Osteocyte (in vitro differentiated cells): Measurements from ENCODE around the gene ZNF462. TPM values are rescaled to one million over a fixed set of nuclear protein-coding genes. Genes with fewer than 3 reads are reported as not detected.

Experiments used
- DNase-seq: peaks from one replicate; pipeline ENCODE4 v3.0.0; 2021; ENCODE audit warnings: mixed read lengths; ENCODE audit not compliant: unreplicated experiment; ENCODE audit errors: extremely low spot score
- H3K27ac Mint-ChIP-seq: one replicate; pipeline ENCODE4 v1.8.0; 2021; ENCODE audit warnings: mild to moderate bottlenecking, mixed read lengths; ENCODE audit not compliant: unreplicated experiment
- H3K27me3 Mint-ChIP-seq: one replicate; pipeline ENCODE4 v1.8.0; 2021; ENCODE audit warnings: mixed read lengths; ENCODE audit not compliant: unreplicated experiment
- H3K36me3 Mint-ChIP-seq: one replicate; pipeline ENCODE4 v1.8.0; 2021; ENCODE audit warnings: mixed read lengths; ENCODE audit not compliant: unreplicated experiment
- H3K4me1 Mint-ChIP-seq: one replicate; pipeline ENCODE4 v1.8.0; 2021; ENCODE audit warnings: mixed read lengths; ENCODE audit not compliant: unreplicated experiment
- H3K4me3 Mint-ChIP-seq: one replicate; pipeline ENCODE4 v1.8.0; 2021; ENCODE audit warnings: mild to moderate bottlenecking, moderate library complexity, mixed read lengths; ENCODE audit not compliant: unreplicated experiment
- H3K9me3 Mint-ChIP-seq: one replicate; pipeline ENCODE4 v1.8.0; 2021; ENCODE audit warnings: mixed read lengths; ENCODE audit not compliant: unreplicated experiment
- CTCF ChIP-seq: fragments of 200-600 bp; sonication (generic); IDR thresholded peaks from 2 replicates; pipeline ENCODE4 v1.5.0; 2021; ENCODE audit warnings: antibody characterized with exemption, mild to moderate bottlenecking, moderate library complexity
- total RNA-seq: library from RNA; stranded (reverse); gene quantifications from 2 replicates; pipeline ENCODE4 v1.2.1, GENCODE V29; 2021

Gene ZNF462
- total RNA-seq, 1 donor from 2014 or later: 55.0 TPM

GRCh38 chr9:106931466-106931865 lies 68.5 kb downstream of the ZNF462 start:
- TF ChIP-seq CTCF: no peak
- H3K27ac Mint-ChIP-seq: no peak overlapping the region
- DNase-seq: no peak
- no peaks in the 10 kb centered on the region for H3K27me3 Mint-ChIP-seq
- H3K36me3 Mint-ChIP-seq: peaks cover 78% of the 10 kb centered on the region
- no peak overlapping the region for H3K4me3 Mint-ChIP-seq
- peaks cover 6% of the 10 kb centered on the region for H3K4me1 Mint-ChIP-seq
- H3K9me3 Mint-ChIP-seq: no peaks in the 10 kb centered on the region

GRCh38 chr9:106932178-106932577 lies 69.2 kb downstream of the ZNF462 start:
- H3K9me3 Mint-ChIP-seq: no peaks in the 10 kb centered on the region
- no peak overlapping the region for H3K27ac Mint-ChIP-seq
- H3K27me3 Mint-ChIP-seq: no peaks in the 10 kb centered on the region
- TF ChIP-seq CTCF: no peak
- peaks cover 78% of the 10 kb centered on the region for H3K36me3 Mint-ChIP-seq
- no peak overlapping the region for H3K4me3 Mint-ChIP-seq
- peaks cover 6% of the 10 kb centered on the region for H3K4me1 Mint-ChIP-seq
- no peak for DNase-seq

GRCh38 chr9:106932675-106933074 lies 69.7 kb downstream of the ZNF462 start:
- peaks cover 75% of the 10 kb centered on the region for H3K36me3 Mint-ChIP-seq
- H3K4me3 Mint-ChIP-seq: no peak overlapping the region
- H3K27ac Mint-ChIP-seq: no peak overlapping the region
- no peaks in the 10 kb centered on the region for H3K27me3 Mint-ChIP-seq
- H3K9me3 Mint-ChIP-seq: no peaks in the 10 kb centered on the region
- no peak for DNase-seq
- no peak for TF ChIP-seq CTCF
- peaks cover 6% of the 10 kb centered on the region for H3K4me1 Mint-ChIP-seq

GRCh38 chr9:106933470-106933869 lies 70.5 kb downstream of the ZNF462 start:
- DNase-seq: no peak
- Mint-ChIP-seq H3K27ac (peak overlapping the region; percentile 0), H3K36me3 (peaks cover 79% of the 10 kb centered on the region), H3K27me3 (no peaks in the 10 kb centered on the region), H3K4me1 (peaks cover 6% of the 10 kb centered on the region), H3K9me3 (no peaks in the 10 kb centered on the region), H3K4me3 (no peak overlapping the region)
- no peak for TF ChIP-seq CTCF

- DNase-seq: no peak
- peaks cover 80% of the 10 kb centered on the region for H3K36me3 Mint-ChIP-seq
- no peak for TF ChIP-seq CTCF
- H3K9me3 Mint-ChIP-seq: no peaks in the 10 kb centered on the region
- H3K27me3 Mint-ChIP-seq: no peaks in the 10 kb centered on the region
- peaks cover 6% of the 10 kb centered on the region for H3K4me1 Mint-ChIP-seq
- no peak overlapping the region for H3K27ac Mint-ChIP-seq
- no peak overlapping the region for H3K4me3 Mint-ChIP-seq
These were observed 71.7 kb downstream of the ZNF462 start for GRCh38 chr9:106934442-106935238.
